Measurements from ENCODE around the gene GRPEL1.
"Not testable (repeated sequence)": the region's sequence is repeated elsewhere in the genome, so short reads cannot be mapped to it uniquely, and the experiment has no call there.

Gene GRPEL1

DNA sequence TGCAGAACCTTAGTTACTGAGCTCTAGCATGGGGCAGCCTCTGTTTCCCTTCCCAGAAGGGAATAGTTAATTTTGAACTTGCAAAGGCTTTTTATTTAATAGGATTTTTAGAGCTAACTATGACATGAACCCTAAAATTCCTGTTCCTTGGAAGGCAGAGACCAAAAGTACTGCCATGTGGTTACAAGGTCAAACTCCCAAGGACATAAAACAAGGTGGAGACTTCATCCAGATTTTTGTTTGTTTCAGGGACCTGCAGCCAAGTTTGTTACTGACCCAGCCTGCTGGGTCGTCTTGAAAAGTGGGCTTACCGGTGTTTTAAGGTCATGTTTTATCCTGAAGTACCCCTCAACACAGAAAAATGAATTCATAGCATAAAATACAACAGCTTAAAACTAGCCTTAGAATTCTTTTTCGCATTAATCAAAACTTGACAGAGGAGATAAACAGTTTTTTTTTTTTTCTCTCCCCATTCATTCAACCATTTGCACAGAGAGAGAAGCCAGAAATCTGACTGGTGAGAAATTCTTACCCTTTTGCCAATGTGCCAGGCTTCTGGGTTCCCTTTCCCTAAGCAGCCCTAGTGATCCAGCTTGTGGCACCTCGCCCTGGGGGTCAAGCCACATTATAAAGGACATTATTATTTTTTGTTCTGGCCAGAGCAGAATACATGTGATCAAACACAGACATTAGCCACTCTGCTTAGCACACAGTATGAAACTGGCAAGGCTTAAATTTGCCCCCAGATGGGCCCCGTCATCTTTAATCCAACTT is 21.5 kb upstream of the GRPEL1 start:
- no peak for DNase-seq

DNA sequence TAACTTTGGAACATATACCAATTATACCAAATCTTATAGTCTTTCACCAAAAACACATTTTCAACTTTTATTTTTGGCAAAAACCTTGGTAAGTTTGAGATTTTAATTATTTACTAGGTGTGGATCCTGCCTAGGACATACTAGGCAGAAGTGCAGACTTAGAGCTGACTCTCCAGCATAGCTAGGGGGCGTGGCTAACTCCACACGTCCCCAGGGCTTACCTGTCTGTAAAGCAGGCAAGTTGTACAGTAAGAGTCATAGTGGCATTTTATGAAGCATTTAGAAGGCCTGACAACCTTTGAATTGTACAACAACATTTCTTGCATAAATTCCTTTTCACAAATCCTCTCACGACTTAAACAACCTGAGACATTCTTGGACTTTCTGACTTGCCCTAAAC is 19.2 kb upstream of the GRPEL1 start:
- no peak for DNase-seq

DNA sequence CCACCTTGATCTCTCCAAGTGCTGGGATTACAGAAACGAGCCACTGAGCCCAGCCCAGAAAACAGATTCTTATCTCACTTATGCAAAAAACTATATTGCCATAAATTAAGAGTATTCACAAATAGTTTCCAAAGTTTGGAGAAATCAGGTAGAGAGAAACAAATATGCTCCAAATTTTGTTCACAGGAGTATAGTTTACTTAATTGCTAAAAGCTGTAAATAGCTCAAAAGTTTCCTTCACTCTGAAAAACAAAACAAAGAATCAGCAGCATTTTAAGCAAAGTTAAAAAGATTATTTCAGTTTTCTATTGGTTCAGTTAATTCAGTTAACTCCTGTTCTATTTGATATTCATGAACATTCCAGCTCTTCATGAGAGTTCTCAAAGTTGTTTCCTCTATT is 18.5 kb upstream of the GRPEL1 start:
- no peak for DNase-seq

DNA sequence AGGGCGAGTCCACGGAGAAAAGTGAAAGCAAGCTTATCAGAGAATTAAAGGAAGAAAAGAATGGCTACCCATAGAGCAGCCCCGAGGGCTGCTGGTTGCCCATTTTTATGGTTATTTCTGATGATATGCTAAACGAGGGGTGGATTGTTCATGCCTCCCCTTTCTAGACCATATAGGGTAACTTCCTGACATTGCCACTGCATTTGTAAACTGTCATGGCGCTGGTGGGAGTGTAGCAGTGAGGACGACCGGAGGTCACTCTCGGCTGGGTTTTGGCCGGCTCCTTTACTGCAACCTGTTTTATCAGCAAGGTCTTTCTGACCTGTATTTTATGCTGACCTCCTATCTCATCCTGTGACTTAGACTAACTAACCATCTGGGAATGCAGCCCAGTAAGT is 16.7 kb upstream of the GRPEL1 start:
- DNase-seq, result not testable (repeated sequence)

DNA sequence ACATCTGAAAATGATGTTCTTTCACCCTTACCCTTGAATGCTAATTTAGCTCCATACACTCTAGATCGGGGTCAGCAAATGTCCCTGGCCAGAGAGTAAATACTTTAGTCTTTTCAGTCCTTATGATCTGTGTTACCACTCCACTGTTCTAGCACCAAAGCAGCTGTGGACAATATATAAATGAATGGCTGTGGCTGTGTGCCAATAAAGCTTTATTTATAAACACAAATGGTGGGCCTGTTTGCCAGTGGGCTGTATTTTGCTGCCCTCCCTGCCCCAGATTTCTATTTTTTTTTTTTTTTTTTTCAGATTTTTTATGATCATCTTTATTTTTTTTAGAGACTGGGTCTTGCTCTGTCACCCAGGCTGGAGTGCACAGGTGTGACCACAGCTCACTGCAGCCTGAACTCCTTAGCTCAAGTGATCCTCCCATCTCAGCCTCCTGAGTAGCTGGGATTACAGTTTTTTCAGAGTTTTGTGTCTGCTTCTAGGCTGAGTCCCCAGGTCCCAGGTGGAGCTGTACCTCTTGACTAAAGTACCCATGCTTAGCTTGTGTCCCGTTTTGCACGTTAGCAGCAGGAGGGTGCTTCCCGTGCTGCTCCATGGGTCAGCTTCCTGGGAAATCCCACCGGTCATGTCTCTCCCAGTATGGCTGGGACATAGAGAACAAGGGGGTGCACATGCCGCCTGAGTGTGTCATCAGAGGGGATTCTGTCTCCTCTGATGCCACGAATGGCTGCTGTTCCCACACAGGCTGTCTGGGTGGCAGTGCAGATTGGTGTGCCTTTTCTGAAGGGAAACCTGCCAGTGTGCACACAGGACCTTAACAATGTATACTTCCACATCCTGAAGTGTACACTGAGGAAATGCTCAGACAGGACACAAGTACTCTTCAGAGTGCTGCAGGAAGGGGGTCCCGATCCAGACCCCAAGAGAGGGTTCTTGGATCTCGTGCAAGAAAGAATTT is 16.0 kb upstream of the GRPEL1 start:
- DNase-seq, result no peak

DNA sequence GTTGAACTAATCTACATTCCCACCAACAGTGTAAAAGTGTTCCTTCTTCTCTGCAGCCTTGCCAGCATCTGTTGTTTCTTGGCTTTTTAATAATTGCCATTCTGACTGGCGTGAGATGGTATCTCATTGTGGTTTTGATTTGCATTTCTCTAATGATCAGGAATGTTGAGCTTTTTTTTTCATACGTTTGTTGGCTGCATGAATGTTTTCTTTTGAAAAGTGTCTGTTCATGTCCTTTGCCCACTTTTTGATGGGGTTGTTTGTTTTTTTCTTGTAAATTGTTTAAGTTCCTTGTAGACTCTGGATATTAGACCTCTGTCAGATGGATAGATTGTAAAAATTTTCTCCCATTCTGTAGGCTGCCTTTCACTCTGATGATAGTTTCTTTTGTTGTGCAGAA is 12.0 kb upstream of the GRPEL1 start:
- not testable (repeated sequence) for DNase-seq

DNA sequence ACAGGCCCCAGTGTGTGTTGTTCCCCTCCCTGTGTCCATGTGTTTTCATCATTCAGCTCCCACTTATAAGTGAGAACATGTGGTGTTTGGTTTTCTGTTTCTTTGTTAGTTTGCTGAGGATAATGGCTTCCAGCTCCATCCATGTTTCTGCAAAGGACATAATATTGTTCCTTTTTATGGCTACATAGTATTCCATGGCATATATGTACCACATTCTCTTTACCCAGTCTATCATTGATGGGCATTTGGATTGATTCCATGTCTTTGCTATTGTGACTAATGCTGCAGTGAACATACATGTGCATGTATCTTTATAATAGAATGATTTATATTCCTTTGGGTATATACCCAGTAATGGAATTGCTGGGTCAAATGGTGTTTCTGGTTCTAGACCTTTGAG is 11.6 kb upstream of the GRPEL1 start:
- not testable (repeated sequence) for DNase-seq

DNA sequence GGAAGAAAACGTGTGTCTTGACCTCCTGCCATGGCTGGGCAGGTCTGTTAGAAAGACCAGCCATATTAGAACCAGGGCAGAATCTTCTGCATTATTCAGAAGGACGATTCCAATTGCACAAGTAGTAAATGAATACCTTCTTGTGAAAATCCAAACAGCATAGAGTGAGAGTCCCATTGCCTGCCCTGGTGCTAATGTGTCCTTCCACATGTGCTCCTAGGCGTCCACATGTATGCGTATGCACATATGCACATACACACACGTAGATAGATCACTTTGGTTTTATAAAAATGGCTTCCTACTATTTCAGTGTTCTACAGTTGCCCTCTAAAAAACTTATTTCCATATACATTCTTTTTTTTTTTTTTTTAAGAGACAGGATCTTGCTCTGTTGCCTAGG is 10.2 kb upstream of the GRPEL1 start:
- no peak for DNase-seq

DNA sequence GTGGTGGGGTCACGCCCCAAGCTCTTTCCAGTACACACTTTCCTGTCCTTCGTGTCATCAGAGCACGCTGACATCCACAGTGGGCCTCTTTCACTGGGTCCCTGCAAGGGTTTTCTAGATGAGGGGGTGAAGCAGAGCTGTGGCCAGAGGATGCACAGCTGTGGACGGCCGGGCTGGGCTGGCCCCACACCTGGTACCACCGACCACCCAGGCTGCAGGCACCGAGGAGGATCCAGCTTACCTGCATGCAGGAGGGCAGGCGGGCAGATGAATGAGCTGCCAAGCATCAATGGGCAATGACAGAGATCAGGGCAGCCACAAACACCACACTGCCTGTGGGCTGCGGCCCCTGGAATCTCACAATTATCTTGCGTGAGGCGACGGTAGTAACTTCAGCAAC is 9.5 kb upstream of the GRPEL1 start:
- DNase-seq, result no peak

DNA sequence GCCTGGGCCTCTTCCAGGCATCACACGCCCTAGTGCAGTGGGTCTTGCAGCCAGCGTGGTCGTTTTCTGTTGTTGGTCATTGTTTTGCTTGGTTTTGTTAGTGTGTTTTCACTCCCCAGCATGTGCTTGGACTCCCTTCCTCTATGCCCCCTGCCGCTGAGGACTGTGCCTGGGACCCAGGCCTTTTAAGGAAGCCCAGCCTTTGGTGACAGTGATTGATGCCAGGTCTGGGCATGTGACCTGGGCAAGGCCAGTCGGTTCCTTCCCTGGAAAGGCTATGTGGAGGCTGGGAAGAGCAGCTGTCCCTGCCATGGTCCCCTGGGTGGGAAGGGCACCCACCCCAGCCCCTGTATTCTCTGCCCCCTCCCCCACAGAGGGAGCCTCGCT is 8.8 kb upstream of the GRPEL1 start:
- no peak for DNase-seq

DNA sequence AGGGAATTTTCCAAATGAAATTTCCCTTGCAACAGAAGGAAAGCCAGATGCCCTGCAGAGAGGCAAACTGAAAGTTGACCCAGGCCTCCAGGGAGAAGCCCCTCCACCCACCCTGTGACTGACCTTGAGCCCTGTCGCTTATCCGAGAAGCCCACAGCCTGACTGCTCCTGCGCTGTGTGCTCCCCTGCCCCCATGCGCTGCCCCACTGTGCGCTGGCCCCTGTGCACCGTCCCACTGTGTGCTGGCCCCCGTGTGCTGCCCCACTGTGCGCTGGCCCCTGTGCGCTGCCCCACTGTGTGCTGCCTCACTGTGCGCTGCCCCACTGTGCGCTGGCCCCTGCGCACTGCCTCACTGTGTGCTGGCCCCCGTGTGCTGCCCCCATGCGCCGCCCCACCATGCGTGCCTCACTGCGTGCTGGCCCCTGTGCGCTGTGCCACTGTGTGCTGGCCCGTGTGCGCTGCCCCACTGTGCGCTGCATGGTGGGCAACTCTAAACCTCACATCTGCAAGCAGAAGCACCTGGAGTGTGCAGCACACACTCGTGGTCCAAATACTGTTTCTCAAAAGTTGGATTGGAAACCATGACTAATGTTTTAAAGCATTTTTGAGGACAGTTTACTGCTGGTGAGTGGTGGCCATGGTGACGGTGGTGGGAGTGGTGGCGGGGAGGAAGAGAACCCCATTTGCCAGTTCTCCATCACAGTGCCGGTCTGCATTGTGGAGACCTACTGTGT is 8.3 kb upstream of the GRPEL1 start:
- no peak for DNase-seq

DNA sequence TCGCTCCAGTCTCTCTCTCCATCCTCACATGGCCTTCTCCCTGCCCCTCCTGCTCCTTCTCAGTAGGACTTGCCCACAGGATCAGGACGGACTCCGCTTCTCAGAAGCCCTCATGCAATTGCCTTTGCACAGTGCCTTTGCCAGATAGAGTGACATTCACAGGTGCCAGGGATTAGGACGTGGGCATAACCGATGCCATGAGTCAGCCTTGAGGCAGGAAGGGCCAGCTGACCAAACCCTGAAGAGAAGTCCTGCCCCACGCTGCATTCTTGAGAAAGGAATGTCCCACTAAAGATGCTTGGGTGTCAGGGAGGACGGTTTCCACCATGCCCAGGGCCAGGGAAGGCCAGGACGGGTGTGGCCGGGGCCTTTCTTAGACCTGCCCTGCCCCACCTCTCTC is 6.6 kb upstream of the GRPEL1 start:
- DNase-seq, result no peak

DNA sequence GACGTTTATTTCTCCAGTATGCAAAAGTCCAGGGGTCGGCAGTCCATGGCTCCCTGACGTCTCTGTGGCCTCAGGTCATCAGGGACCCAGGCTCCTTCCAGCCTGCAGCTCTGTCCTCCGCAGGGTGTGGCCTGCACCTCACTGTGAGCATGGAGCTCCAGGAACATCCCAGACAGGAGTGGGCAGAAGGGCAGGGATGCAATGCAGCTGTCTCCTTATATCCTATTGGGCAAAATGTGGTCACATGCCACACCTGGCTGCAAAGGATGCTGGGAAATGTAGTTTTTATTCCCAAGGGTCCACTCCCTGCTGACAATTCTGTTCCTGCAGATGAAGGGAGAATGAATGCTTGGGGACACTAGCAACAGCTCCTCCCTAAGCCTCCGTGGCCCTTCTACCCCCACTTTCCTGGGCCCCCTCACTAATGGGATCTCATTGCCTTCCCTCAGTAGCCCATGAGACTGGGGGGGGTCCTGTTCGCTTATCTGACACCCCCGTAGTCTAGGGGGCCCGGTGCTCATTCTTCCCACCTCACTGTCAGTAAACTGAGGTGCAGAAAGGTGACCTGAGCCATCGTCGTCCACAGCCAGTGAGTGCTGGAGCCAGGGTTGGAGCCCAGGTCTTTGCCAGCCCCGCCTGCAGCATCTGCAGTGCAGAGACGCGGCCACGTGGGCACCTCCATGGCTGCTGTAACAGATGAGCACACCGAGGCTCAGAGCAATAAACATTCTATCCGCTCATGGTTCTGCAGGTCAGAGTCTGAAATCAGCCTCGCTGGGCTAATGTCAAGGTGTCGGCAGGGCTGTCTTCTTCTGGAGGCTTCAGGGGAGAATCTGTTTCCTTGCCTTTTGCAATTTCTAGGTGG is 5.9 kb upstream of the GRPEL1 start:
- no peak for DNase-seq

DNA sequence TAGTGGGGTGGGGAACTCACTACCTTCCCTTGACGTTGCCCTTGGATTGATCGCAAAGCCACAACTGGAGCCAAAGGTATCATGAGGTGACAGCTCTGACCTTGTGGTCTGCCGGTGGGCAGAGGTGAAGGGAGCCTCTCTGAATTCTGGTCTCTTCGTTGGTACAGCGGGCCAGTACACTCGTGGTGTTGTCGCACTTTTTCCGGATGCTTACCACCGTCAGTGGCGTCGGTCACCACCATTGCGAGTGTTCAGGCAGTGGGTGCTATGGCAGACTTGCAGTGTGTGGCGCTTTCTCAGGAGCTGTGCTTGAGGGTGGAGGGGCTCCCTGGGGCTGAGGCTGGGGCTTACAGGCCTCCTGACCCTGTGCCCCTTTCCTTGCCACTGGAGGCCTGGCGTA is 5.2 kb upstream of the GRPEL1 start:
- no peak for DNase-seq

DNA sequence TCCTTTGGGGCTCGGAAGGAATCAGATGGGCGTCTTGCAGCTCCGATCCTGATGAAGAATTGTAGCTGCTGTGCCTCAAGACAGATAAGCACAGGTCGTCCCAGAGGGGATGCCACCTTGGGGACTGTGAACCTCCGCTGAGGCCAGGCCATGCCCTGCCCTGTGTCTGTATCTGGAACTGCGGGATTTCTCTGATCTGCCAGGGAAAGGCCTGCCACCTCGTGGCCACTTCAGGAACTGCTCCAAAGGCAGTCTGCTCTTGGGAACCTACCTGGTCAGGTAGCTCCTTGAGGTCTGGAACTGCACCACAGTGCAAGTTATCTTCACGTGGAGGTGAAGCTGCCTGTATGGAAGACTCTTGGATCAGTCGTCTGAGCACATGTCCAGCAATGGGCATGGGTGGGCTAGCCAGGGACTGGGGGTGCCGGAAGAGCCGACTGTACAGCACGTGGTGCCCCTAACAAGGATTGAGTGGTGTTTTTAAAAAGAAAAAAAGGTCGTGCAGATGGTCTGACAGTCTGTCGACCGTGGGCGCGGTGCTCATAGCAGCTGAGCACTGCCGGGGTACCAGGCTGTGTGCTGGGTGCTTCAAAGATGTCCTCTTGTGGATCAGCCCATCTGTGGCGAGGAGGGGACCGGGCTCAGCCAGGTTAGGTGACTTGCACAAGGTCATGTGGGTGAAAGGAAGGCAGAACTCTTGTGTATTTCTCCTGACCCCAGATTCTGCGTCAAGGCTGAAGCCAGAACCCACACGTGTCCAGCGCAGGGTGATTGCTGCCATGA is 3.1 kb upstream of the GRPEL1 start:
- DNase-seq, result peak; percentile 85

DNA sequence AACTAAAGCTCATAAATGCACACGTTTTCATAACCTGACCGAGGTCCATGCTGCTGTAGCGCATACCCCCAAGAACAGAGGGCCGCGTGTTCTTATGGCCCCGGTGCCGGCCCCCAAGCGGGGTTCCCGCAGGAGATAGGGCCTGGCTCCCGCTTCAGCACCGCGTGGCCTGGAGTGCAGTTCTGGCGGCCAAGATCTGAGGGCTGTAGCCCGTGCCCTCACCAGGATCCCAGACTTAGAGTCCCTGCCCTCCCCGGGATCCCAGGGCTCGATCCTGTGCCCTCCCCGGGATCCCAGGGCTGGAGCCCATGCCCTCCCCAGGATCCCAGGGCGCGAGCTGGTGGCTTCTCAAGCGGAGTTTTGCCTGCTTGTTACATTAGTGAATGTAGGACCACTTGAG is 1.0 kb upstream of the GRPEL1 start:
- DNase-seq, result no peak

DNA sequence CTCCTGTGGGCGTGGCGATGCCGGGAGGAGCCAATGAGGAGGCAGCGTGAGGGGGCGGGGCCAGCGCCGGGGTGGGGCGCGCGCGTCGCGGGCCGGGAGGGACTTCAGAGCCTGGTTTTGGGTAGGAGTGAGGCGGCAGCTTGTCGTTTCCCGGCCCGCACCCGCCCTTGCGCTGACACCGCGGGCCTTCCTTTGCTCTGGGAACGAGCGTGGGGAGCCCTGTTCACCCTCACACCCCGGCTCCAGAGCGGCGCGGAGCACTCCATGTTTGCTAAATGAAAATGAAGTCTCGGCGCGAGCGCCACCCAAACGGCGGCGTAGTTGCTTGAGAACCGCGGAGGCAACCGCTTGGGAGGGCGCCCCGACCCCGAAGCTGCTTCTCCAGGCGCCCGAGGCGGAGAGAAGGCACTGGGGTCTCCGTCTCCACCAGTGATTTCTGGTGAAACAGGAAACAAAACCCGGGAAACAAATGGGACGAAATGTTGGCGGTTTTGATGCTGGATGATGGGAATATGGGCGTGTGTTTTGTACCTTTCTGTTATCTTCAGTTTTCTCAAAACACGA is 497 bp upstream of the GRPEL1 start:
- no peak for DNase-seq

DNA sequence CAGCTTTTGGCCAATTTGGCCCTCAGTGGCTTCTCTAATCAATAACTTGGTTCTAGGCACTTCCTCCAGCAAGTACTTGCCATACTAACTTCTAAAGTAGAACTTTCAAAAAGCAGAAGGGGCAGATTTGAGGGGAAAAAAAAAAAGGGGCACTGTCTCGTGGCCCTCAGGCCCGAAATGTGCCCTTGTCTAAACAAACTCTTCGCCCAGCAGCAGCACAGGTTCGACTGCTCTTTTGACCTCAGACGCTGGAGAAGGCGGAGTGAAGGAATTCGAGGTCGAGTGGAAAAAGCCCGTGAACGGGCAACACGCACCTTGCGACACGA is 775 bp downstream of the GRPEL1 start:
- DNase-seq, result no peak

DNA sequence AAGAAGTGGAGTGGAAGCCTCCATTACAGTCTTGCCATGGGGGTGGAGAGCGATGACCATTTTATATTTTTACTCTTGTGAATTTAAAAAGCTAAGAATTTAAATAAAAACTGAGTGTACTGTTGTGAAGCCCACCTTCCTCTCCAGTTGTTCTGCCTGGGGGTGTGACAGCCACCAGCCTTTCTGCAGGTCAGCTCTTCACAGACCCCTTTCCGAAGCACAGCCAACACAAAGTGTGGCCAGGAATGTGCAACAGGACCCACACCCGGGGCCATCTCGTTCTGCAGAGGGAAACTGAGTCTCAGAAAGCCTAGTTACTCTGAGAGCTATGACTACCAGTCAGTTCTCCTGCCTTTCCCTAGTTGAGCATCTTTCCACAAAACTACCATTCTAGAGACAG is 1.4 kb downstream of the GRPEL1 start:
- DNase-seq, result no peak

DNA sequence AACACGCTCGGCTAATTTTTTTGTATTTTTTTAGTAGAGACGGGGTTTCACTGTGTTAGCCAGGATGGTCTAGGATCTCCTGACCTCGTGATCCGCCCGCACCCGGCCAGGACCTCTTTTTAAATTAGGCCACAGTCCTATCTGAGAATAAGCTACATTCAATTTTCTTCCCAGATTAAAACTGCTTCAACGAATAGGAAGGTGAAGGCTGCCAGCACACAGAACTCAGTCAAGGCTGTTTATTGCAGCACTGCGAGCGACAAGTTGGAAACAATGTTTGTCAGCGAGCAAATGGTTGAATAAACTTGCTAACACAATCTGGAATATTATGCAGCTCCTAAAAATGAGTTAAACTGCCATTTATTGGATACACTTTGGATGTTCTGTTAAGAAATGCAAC is 1.9 kb downstream of the GRPEL1 start:
- DNase-seq, result no peak

DNA sequence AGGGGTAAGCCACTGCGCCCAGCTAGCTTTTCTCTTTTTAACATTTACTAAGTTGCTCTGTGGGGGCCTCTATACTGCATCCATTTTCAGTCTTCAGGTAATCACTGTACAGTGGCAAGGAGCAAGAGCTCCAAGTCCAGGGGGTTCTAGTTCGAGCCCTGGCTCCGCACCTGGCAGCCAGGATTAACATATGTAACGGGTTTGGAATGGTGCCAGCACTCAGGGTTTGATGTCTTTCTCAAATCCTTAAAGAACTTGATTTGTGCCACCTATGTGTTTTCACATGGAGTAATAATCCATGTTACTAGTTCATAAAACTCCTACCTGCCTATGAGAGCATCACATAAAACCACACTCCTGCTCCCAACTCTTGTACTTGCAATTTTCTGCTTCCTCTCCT is 4.5 kb downstream of the GRPEL1 start:
- DNase-seq, result no peak

DNA sequence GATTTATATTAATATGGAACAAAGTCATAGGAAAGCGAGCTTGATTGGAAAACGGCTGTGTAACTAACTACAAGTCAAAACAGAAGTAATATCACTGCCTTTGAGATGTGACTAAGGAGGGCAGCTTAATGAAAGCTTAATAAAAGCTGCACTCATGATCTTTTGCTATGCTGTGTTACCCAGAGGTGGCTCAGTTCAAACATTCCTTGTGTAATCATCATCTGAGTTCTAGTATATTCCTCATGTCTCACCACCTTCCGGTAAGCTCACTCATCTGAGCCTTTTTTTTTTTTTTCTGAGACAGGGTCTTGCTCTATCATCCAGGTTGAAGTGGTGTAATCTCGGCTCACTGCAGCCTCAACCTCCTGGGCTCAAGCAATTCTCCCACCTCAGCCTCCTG is 5.0 kb downstream of the GRPEL1 start:
- DNase-seq, result no peak

Data from CD4-positive, alpha-beta T cell treated with Interleukin-15 for 1 hour (primary cell).